ENCODE data around the gene LZTS3.
"Not testable (repeated sequence)": the region's sequence is repeated elsewhere in the genome, so short reads cannot be mapped to it uniquely, and the experiment has no call there.

Gene LZTS3

GRCh38 chr20:3192226-3193015 lies 19.1 kb upstream of the LZTS3 start:
- DNase-seq, result no peak

GRCh38 chr20:3190681-3191111 lies 17.3 kb upstream of the LZTS3 start:
- DNase-seq, result no peak

- no peak for DNase-seq
These were observed 16.3 kb upstream of the LZTS3 start for GRCh38 chr20:3189561-3190131.

DNA sequence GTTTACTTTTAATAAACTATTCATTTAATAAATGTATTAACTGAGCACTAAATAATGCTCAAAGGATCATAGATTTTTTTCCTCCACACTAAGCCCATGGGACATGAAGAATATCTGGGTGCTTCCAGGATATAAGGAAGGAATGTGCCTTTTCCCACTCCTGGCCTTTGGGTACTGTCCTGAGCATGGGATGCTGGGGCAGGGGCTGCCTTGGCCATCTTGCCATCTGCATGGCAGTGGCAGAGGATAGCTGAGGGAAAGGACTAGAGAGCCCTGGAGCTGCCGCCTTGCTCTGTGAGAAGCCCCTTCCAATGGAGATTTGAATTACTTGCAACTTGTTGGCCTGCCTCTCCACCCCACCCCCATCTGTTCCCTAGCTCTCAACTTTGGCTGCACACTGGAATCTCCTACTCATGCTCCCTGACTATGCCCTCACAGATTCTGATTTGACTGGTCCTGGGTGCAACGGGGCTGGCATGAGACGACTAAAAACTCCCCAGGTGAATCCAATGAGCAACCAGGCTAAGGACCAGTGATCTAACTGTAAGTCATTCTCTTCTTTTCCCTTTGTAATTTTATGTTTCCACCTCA lies 15.6 kb upstream of the LZTS3 start:
- DNase-seq, result no peak

GRCh38 chr20:3187861-3188260 lies 14.5 kb upstream of the LZTS3 start:
- DNase-seq, result not testable (repeated sequence)

DNA sequence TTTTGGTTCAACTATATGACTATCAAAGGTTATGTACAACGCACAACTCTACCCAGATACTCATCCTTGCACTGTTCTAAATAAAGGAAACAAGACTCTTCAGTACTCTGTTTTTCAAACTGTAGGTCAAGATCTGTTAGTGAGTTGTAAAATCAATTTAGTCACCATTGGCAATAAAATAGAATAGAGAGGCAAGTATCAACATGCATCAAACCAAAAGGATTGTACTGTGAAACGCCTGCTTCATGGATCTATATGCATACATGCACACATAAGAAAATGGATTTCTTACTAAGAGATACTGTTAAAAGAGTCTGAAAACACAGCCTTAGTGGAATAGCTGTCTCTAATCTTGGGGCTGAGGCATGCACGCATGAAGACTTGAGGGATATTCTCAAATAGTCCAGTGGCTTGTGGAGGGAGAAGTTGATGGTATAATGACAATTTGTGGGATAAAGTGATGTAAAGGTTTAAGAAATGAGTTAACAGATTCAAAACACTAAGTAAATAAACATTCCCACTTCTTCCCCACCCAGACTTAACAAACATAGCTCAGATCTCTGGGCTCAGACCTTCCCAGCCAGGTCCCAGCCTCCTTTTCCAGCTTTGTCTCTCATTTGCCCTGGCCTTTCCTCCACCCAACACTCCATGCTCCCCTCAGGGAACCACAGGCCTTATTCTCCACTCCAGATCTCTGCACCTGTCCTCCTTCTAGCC lies 10.7 kb upstream of the LZTS3 start:
- DNase-seq, result no peak

DNA sequence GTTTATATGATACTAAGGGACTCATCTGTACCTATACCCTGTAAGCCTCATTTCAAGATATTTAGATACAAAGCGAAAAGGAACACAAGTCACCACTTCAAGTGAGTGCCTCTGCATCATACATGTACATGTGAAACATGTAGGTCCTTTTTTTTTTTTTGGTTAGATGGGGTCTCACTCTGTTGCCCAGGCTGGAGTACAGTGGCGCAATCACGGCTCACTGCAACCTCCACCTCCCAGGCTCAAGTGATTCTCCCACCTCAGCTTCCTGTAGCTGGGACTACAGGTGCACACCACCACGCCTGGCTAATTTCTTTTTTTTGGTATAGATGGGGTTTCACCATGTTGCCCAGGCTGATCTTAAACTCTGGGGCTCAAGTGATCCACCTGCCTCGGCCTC lies 9.1 kb upstream of the LZTS3 start:
- DNase-seq, result not testable (repeated sequence)

DNA sequence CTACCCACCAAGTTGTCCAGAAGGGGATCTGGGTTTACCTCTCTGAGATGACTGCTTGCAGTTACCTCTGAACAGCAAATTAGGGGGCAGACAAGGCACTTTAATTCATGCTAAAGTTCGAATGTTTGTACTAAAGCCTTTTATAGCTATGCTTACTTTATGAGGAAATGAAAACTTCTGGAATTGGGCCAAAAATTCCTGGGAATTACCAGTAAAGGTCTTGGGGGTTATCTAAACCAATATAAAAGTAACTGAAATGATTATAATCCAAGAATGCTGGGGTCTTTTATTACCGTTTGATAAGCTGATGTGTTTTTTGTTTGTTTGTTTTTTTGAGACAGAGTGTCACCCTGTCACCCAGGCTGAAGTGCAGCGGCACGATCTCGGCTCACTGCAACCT lies 7.9 kb upstream of the LZTS3 start:
- DNase-seq, result no peak

DNA sequence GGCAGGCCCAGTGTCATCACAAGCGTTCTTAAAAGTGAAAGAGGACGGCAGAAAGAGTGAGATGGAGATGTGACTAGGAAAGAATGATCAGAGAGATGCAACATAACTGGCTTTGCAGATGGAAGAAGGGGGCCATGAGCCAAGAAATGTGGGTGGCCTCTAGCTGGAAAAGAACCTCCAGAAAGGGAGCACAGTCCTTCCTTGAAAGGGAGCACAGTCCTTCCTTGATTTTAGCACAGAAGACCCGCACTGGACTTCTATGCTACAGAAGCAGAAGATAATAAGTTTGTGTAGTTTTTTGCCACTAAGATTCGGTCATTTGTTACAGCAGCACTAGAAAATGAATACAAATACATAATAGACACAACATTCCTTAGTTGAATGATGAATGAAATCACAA lies 7.0 kb upstream of the LZTS3 start:
- no peak for DNase-seq

GRCh38 chr20:3177746-3178485 lies 4.6 kb upstream of the LZTS3 start:
- no peak for DNase-seq

GRCh38 chr20:3175270-3175669 lies 1.9 kb upstream of the LZTS3 start:
- no peak for DNase-seq

DNA sequence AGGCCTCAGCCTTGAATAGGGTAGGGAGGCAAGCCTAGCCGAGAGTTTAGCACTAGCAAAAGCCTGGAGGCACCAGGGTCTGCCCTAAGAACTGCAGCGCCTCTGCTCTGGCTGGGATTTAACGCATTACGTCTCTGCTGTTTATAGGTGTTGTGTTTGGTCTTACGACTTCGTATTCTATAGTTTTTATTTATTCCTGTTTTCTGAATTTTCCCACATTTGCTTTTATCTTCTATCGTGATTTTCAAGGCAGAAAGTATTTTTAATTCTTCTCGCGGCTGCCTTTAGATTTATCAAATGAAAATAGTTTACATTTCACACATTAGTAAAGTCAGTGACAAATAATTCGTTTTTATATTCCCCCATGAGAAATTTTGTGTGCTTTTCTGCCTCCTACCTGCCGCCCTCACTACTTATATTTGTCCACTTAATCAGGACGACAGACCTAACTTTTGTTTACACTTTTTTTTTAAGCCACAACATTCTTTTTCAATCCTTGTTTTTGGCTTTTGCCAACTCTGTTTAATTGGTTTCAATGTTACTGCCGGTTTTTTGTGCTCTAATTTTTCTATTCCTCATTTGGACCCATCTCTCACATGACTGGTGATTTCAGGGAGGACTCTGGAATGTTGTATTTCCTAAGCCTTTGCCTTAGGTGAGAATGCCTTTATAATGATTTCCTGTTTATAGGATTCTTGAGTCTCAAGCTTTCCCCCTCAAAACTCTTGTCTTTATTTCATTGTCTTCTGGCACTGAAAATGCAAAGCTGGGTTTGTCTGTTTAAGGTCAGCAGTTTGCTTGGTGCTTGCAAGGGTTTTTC lies 1.3 kb upstream of the LZTS3 start:
- DNase-seq, result peak in 1 of 2 donors; percentile 20

- DNase-seq, result peak; percentile 91 to 92
These were observed 477 bp upstream of the LZTS3 start for GRCh38 chr20:3173610-3174441.

DNA sequence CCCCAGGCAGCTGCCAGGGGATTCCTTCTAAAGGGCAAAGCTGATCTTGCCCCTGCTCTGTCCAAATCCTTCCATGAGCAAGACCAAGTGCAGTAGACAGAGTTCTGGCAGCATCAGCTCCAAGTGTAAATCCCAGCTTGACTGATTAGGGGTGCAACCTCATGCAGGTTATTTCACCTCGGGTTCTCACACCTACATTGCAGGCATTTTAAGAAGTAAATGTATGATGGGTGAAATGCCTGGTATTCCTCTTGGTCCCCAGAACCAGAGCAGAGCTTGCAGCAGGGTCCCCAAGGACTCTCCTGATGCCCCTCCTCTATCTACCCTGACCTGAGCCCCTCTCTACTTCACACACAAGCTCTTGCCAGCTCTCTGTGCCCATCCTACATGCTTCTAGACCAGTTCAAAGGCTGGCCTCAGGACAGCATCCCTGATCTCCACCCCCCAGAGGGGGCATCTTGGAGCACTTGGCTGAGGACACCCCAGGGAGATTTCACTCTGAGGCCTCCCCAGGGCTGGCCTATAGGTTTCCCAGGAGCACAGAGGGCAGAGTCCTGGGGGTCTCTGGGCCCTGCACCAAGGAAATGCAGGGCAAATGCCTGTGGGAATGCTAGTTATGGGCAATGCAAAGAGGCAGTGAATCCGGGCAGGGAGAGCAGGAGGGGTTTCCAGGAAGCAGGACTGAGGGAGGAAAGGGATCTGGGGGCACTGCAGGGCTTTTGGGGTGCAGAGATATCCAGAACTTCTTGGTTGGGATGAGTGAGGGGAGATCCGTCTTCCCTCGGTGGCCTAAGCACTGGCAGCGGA lies 1.0 kb downstream of the LZTS3 start:
- no peak for DNase-seq

DNA sequence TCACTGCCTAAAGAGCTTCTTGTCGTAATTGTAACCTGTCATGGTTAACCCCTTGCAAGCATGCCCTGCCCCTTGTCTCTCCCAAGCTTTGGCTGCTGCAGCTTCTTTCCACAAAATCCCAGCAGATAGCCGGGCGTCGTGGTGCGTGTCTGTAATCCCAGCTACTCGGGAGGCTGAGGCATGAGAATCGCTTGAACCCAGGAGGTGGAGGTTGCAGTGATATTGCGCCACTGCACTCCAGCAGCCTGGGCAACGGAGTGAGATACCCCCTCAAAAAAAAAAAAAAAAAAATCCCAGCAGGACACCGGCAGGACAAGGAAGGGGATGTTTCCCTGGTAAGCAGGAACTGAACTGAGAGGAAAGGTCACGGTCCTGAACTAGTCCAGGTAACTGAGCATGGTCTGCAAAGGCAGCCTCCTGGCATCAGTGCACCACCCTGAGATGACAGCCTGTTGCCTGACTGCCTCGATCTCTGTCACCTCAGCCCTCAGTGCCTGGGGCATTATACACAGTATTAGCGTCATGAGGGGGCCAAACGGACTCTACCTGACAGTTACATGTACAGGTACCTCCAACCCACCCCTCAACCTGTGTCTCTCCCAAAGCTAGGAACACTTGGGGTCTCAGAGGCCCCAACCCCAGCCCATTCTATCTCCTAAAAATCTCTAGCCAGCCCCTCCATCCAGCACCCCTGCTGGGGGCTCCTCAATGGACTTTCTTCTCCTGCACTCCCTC lies 1.8 kb downstream of the LZTS3 start:
- no peak for DNase-seq

DNA sequence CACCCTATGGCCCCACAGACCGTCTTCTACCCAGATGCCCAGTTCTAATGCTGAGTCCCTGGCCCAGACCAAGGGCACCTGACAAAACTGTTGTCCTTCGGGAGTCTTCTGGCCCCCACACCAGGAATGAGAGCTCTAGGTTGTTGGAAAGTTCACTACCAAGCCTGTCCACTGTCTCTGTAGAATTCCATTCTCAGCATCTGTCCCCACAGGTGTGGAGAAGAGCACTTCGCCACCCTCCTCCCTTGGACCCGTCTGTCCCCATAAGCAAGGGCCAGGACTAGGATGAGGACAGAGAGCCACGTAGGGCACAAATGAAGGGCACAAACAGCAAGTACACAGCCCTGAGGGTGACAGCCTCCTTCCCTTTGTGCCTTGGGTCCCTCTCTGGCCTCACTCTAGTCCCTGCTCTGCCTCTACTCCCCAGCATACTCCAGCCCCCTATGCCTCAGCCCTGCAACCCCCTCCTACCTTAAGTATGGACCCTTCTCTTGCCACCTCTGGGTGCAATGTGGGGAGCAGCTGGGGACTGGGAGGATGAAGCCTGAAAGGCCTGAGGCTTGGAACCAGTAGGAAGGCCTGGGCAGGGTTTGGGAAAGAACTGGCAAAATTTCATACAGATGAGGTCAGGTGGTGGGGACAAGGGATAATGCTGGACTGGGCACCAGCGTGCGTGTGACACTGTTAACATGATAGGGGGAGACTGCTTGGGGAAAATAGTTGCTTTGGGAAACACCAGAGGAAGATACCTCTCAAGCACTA lies 4.3 kb downstream of the LZTS3 start:
- no peak for DNase-seq

DNA sequence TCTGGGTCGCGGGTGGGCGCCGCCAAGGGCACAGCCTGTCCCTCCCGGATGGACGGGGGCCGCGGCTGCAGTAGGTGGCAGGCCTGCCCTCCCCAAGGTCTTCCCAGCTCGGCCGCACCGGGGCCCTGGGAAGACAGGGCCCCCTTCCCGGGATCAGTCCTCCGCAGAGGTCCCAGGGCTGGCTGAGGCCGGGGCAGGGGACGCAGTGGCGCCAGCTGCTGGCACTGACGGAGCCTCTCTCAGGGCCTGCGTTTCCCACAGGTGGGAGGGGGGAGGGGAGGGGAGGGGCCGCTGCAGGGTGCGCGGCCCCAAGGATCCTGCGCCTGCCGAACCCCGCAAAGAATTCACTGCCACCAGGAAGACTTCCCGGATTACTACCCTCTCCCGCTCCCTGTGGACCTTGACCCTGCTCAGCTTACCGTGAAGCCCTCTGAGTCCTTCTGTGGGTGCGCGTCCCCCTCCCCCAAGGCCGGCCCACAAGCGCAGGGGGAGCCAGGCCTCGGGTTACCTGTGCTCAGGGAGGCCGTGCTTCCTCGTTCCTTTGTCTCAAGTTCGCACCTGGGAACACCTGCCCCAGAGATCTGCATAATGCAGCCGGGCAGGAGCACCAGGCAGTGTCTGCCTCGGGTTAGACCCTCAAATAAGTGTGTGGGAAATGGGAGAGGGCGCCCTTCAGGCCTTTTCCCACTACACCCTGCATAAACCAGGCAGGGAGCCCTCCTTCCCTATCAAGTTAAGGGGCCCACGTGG lies 5.1 kb downstream of the LZTS3 start:
- no peak for DNase-seq

DNA sequence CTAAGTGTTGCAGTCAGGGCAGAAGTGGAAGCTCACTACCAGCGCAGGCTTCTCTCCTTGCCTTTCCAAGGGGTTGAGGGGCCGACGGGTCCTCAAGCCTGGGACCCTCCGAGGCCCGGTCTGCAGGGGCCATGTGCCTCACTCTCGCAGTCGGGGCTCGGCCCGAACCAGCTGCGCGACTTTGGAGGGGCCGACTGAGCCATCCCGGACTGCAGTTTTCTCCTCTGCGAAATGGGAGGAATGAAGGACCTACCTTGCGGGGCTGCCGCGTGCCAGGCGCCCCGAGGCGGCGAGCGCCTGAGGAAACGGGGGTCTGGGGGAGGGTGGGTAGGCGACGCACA lies 5.6 kb downstream of the LZTS3 start:
- DNase-seq, result no peak

Measured in CD4-positive, alpha-beta T cell treated with Interleukin-1 beta for 1 hour (primary cell).